PC-3 (cell line): ENCODE data around the gene OR5K1. TPM values are rescaled to one million over a fixed set of nuclear protein-coding genes. Genes with fewer than 3 reads are reported as not detected.

ENCODE experiments used
- ATAC-seq: fragments of 200-7000 bp; cut with Tn5 transposase; 2 replicates; pipeline ENCODE4 v1.9.1; 2020; ENCODE audit warnings: mild to moderate bottlenecking, moderate library complexity
- BruUV-seq: library from RNA; stranded (reverse); fragments of 400-500 nt; replicated peaks from 2 replicates; lab custom pipeline; 2021; lab: Mats Ljungman, UMichigan
- CTCF ChIA-PET: fragments of 300-600 bp; sonication (Branson Sonifier 250); formaldehyde crosslinking; loops from one replicate; lab custom pipeline; 2022; ENCODE audit warnings: antibody characterized with exemption; lab: Charles Lee
- POLR2A ChIA-PET: fragments of 300-600 bp; sonication (Branson Sonifier 250); formaldehyde crosslinking; loops from one replicate; lab custom pipeline; 2022; ENCODE audit warnings: antibody characterized with exemption; ENCODE audit not compliant: unreplicated experiment; lab: Charles Lee
- DNase-seq: peaks from one replicate; pipeline ENCODE4 v3.0.0-alpha.2; 2015
- H2AFZ ChIP-seq: fragments of 300-600 bp; sonication (generic); 2 replicates; pipeline ENCODE4 v1.6.0; 2016; ENCODE audit warnings: antibody characterized with exemption, low read length
- H3F3A ChIP-seq: fragments of 300-600 bp; sonication (generic); one replicate; pipeline ENCODE4 v1.6.0; 2017; ENCODE audit warnings: antibody characterized with exemption, low read length, control low read depth, mild to moderate bottlenecking; ENCODE audit not compliant: unreplicated experiment
- H3K27ac ChIP-seq: fragments of 300-600 bp; sonication (generic); 2 replicates; pipeline ENCODE4 v1.5.1; 2016; ENCODE audit warnings: mild to moderate bottlenecking, low read length
- H3K27me3 ChIP-seq: fragments of 300-600 bp; sonication (generic); 2 replicates; pipeline ENCODE4 v1.6.1; 2016; ENCODE audit warnings: low read length, mixed read lengths
- H3K36me3 ChIP-seq: fragments of 300-600 bp; sonication (generic); 2 replicates; pipeline ENCODE4 v1.6.1; 2016; ENCODE audit warnings: low read depth, mixed run types, low read length, mixed read lengths
- H3K4me1 ChIP-seq: fragments of 300-600 bp; sonication (generic); 2 replicates; pipeline ENCODE4 v1.5.1; 2016; ENCODE audit warnings: low read length; ENCODE audit not compliant: insufficient read depth
- H3K4me2 ChIP-seq: fragments of 300-600 bp; sonication (generic); 2 replicates; pipeline ENCODE4 v1.6.0; 2016; ENCODE audit warnings: low read length
- H3K4me3 ChIP-seq: fragments of 300-600 bp; sonication (generic); 2 replicates; pipeline ENCODE4 v1.5.1; 2016; ENCODE audit warnings: mild to moderate bottlenecking, low read length, mixed read lengths
- H3K79me2 ChIP-seq: fragments of 300-600 bp; sonication (generic); 2 replicates; pipeline ENCODE4 v1.6.1; 2017; ENCODE audit warnings: low read length, mixed read lengths
- H3K9ac ChIP-seq: fragments of 300-600 bp; sonication (generic); 2 replicates; pipeline ENCODE4 v1.6.0; 2016; ENCODE audit warnings: mild to moderate bottlenecking, low read length
- H3K9me2 ChIP-seq: fragments of 300-600 bp; sonication (generic); replicated peaks from 2 replicates; pipeline ENCODE4 v1.6.1; 2016; ENCODE audit warnings: mixed run types, low read length, mixed read lengths
- H3K9me3 ChIP-seq: fragments of 300-600 bp; sonication (generic); 2 replicates; pipeline ENCODE4 v1.6.1; 2016; ENCODE audit warnings: low read length, mixed read lengths
- H4K20me1 ChIP-seq: fragments of 300-600 bp; sonication (generic); 2 replicates; pipeline ENCODE4 v1.6.1; 2016; ENCODE audit warnings: low read length, mixed read lengths
- EZH2 ChIP-seq: fragments of 300-600 bp; sonication (generic); IDR thresholded peaks from one replicate; pipeline ENCODE4 v1.6.1; 2017; ENCODE audit warnings: antibody characterized with exemption, mild to moderate bottlenecking, low read length; ENCODE audit not compliant: unreplicated experiment
- EZH2phosphoT487 ChIP-seq: fragments of 300-600 bp; sonication (generic); IDR thresholded peaks from 2 replicates; pipeline ENCODE4 v1.6.1; 2018; ENCODE audit warnings: mild to moderate bottlenecking, antibody characterized with exemption, low read length, borderline replicate concordance
- intact Hi-C: fragments of 100-400 bp; cut with micrococcal nuclease; formaldehyde crosslinking; loops from 2 replicates; pipeline ENCODE4 v1.9.0; 2023
- total RNA-seq: library from RNA; depleted of rRNA; stranded (reverse); fragments of >200 nt; gene quantifications from 2 replicates; pipeline ENCODE4 v1.2.3, GENCODE V29; 2014
- TF ChIP-seq, protein P1 (sequence below): fragments of 300-600 bp; sonication (generic); conservative IDR thresholded peaks from 2 replicates; pipeline ENCODE4 v1.5.1; 2017; ENCODE audit warnings: antibody characterized with exemption, low read depth, mild to moderate bottlenecking, low read length

Gene OR5K1
- total RNA-seq, 1 experiment from 2014 or later: not detected

GRCh38 chr3:98482717-98483482, 19.9 kb downstream of the OR5K1 start:
- H3K4me3 ChIP-seq: no peak overlapping the region
- ChIA-PET CTCF (no interaction called here), POLR2A (no interaction called here)
- no peaks in the 10 kb centered on the region for H3F3A ChIP-seq
- peak overlapping the region; percentile 39 for H2AFZ ChIP-seq
- no peaks in the 10 kb centered on the region for H3K9me3 ChIP-seq
- peak overlapping the region; percentile 64 for H3K4me2 ChIP-seq
- ATAC-seq (peak; percentile 83), DNase-seq (peak; percentile 77)
- H3K9me2 ChIP-seq: no peaks in the 10 kb centered on the region
- no peaks in the 10 kb centered on the region for H4K20me1 ChIP-seq
- no TSS peak for BruUV-seq
- no peaks in the 10 kb centered on the region for H3K27me3 ChIP-seq
- H3K27ac ChIP-seq: peak overlapping the region; percentile 31
- H3K9ac ChIP-seq: no peak overlapping the region
- H3K4me1 ChIP-seq: peaks cover 19% of the 10 kb centered on the region
- TF ChIP-seq, protein P1, sequence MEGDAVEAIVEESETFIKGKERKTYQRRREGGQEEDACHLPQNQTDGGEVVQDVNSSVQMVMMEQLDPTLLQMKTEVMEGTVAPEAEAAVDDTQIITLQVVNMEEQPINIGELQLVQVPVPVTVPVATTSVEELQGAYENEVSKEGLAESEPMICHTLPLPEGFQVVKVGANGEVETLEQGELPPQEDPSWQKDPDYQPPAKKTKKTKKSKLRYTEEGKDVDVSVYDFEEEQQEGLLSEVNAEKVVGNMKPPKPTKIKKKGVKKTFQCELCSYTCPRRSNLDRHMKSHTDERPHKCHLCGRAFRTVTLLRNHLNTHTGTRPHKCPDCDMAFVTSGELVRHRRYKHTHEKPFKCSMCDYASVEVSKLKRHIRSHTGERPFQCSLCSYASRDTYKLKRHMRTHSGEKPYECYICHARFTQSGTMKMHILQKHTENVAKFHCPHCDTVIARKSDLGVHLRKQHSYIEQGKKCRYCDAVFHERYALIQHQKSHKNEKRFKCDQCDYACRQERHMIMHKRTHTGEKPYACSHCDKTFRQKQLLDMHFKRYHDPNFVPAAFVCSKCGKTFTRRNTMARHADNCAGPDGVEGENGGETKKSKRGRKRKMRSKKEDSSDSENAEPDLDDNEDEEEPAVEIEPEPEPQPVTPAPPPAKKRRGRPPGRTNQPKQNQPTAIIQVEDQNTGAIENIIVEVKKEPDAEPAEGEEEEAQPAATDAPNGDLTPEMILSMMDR: no peak
- TF ChIP-seq EZH2phosphoT487: no peak
- TF ChIP-seq EZH2: no peak
- no peaks in the 10 kb centered on the region for H3K36me3 ChIP-seq
- intact Hi-C loops: no loop called here
- no peaks in the 10 kb centered on the region for H3K79me2 ChIP-seq

GRCh38 chr3:98483626-98484025, 20.6 kb downstream of the OR5K1 start:
- BruUV-seq: no TSS peak
- no peak for TF ChIP-seq EZH2
- TF ChIP-seq EZH2phosphoT487: no peak
- TF ChIP-seq, protein P1: no peak
- peak overlapping the region; percentile 64 for H3K4me2 ChIP-seq
- no peaks in the 10 kb centered on the region for H3K36me3 ChIP-seq
- peak overlapping the region; percentile 39 for H2AFZ ChIP-seq
- DNase-seq (peak; percentile 7), ATAC-seq (peak; percentile 27; the same call in 1 of the 2 replicates)
- no peaks in the 10 kb centered on the region; the same call in 1 of the 2 replicates for H3K27me3 ChIP-seq
- no peak overlapping the region for H3K9ac ChIP-seq
- H4K20me1 ChIP-seq: no peaks in the 10 kb centered on the region
- intact Hi-C loops: no loop called here
- H3K79me2 ChIP-seq: no peaks in the 10 kb centered on the region
- H3K27ac ChIP-seq: peak overlapping the region; percentile 31
- ChIA-PET CTCF (no interaction called here), POLR2A (no interaction called here)
- no peak overlapping the region for H3K4me3 ChIP-seq
- no peaks in the 10 kb centered on the region for H3K9me3 ChIP-seq
- H3K4me1 ChIP-seq: peaks cover 19% of the 10 kb centered on the region
- H3K9me2 ChIP-seq: no peaks in the 10 kb centered on the region
- no peaks in the 10 kb centered on the region for H3F3A ChIP-seq

DNA sequence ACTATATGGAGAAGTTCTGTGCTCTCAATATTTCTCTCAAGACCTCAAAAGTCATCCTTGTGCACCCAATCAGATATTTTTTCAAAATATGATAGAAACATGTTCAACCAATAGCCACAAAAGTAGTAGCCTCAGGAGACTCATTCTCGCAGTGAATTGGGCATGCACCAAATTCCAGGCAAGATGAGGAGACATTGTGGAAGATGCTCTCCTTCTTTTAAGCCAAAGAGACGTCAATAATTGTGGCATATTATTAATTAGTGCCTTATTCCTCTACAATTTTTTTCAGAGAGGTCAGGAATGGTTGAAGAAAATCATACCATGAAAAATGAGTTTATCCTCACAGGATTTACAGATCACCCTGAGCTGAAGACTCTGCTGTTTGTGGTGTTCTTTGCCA, 34.4 kb downstream of the OR5K1 start, which contains the start of gene OR5K2:
Gene OR5K2, plus strand, starts transcription at position 301 of the 400 bp plus-strand sequence. Its CDS starts 0 bp downstream, at position 301.
- BruUV-seq: no TSS peak
- ChIA-PET CTCF (no interaction called here), POLR2A (no interaction called here)
- Histone ChIP-seq H3F3A (no peaks in the 10 kb centered on the region), H3K4me1 (no peaks in the 10 kb centered on the region), H3K79me2 (no peaks in the 10 kb centered on the region), H2AFZ (no peak within 1 kb of the TSS), H3K9me2 (no peaks in the 10 kb centered on the region), H3K9ac (no peak within 1 kb of the TSS), H3K9me3 (no peaks in the 10 kb centered on the region), H4K20me1 (no peaks in the 10 kb centered on the region), H3K4me3 (no peak within 1 kb of the TSS), H3K27me3 (peaks cover 68% of the 10 kb centered on the region), H3K4me2 (no peak within 1 kb of the TSS), H3K36me3 (no peaks in the 10 kb centered on the region), H3K27ac (no peak within 1 kb of the TSS)
- DNase-seq: no peak
- TF ChIP-seq, protein P1: no peak
- TF ChIP-seq EZH2phosphoT487 (no peak), EZH2 (no peak)
- no peak for ATAC-seq
- intact Hi-C loops: no loop called here
